ENCODE data around the gene UBE2G2.

Gene UBE2G2

GRCh38 chr21:44767834-44768831, 33.5 kb downstream of the UBE2G2 start:
- DNase-seq (ENCODE audit: insufficient read length, low spot score) (no peak), FAIRE-seq (no peak)
- no peak for TF ChIP-seq SPI1 (IDR thresholded peaks at IDR 0.05; ENCODE audit: low read depth, low read length)
- TF ChIP-seq POU2F2 (IDR thresholded peaks at IDR 0.05; ENCODE audit: low read depth, low read length), result no peak
- TF ChIP-seq PAX5 (IDR thresholded peaks at IDR 0.05; ENCODE audit: insufficient read depth, low read length, severe bottlenecking), result no peak
- no peak for TF ChIP-seq TAF1 (IDR thresholded peaks at IDR 0.05; ENCODE audit: low read depth, low read length)
- TF ChIP-seq POLR2AphosphoS5 (IDR thresholded peaks at IDR 0.05; ENCODE audit: low read depth, low read length), result no peak; the same call in 1 of the 2 replicates
- no peak for TF ChIP-seq POLR2A (IDR thresholded peaks at IDR 0.05; ENCODE audit: low read depth, low read length)

GRCh38 chr21:44766818-44767354, 34.7 kb downstream of the UBE2G2 start:
- FAIRE-seq, result no peak
- no peak for DNase-seq (ENCODE audit: insufficient read length, low spot score)
- TF ChIP-seq SPI1 (IDR thresholded peaks at IDR 0.05; ENCODE audit: low read depth, low read length) (no peak), PAX5 (IDR thresholded peaks at IDR 0.05; ENCODE audit: insufficient read depth, low read length, severe bottlenecking) (no peak), POLR2AphosphoS5 (IDR thresholded peaks at IDR 0.05; ENCODE audit: low read depth, low read length) (no peak), TAF1 (IDR thresholded peaks at IDR 0.05; ENCODE audit: low read depth, low read length) (no peak), POLR2A (IDR thresholded peaks at IDR 0.05; ENCODE audit: low read depth, low read length) (no peak), POU2F2 (IDR thresholded peaks at IDR 0.05; ENCODE audit: low read depth, low read length) (no peak)

- TF ChIP-seq POLR2AphosphoS5 (IDR thresholded peaks at IDR 0.05; ENCODE audit: low read depth, low read length) (no peak), TAF1 (IDR thresholded peaks at IDR 0.05; ENCODE audit: low read depth, low read length) (no peak), PAX5 (IDR thresholded peaks at IDR 0.05; ENCODE audit: insufficient read depth, low read length, severe bottlenecking) (no peak), SPI1 (IDR thresholded peaks at IDR 0.05; ENCODE audit: low read depth, low read length) (no peak), POU2F2 (IDR thresholded peaks at IDR 0.05; ENCODE audit: low read depth, low read length) (no peak), POLR2A (IDR thresholded peaks at IDR 0.05; ENCODE audit: low read depth, low read length) (no peak)
- FAIRE-seq, result no peak
These were observed 35.4 kb downstream of the UBE2G2 start for GRCh38 chr21:44766014-44766817.

GRCh38 chr21:44765231-44766013, 36.2 kb downstream of the UBE2G2 start:
- TF ChIP-seq POLR2AphosphoS5 (IDR thresholded peaks at IDR 0.05; ENCODE audit: low read depth, low read length) (no peak), POLR2A (IDR thresholded peaks at IDR 0.05; ENCODE audit: low read depth, low read length) (no peak), POU2F2 (IDR thresholded peaks at IDR 0.05; ENCODE audit: low read depth, low read length) (no peak), TAF1 (IDR thresholded peaks at IDR 0.05; ENCODE audit: low read depth, low read length) (no peak), PAX5 (IDR thresholded peaks at IDR 0.05; ENCODE audit: insufficient read depth, low read length, severe bottlenecking) (no peak), SPI1 (IDR thresholded peaks at IDR 0.05; ENCODE audit: low read depth, low read length) (no peak)
- FAIRE-seq (no peak), DNase-seq (ENCODE audit: insufficient read length, low spot score) (no peak)

More at GRCh38 chr21:44766014-44766817, 35.4 kb downstream of the UBE2G2 start:
- DNase-seq (ENCODE audit: insufficient read length, low spot score), result no peak

- FAIRE-seq (no peak), DNase-seq (ENCODE audit: insufficient read length, low spot score) (no peak)
- TF ChIP-seq POU2F2 (IDR thresholded peaks at IDR 0.05; ENCODE audit: low read depth, low read length) (no peak), POLR2A (IDR thresholded peaks at IDR 0.05; ENCODE audit: low read depth, low read length) (no peak), POLR2AphosphoS5 (IDR thresholded peaks at IDR 0.05; ENCODE audit: low read depth, low read length) (no peak)
These were observed 37.0 kb downstream of the UBE2G2 start for GRCh38 chr21:44764319-44765230.

- TF ChIP-seq PAX5 (IDR thresholded peaks at IDR 0.05; ENCODE audit: insufficient read depth, low read length, severe bottlenecking) (no peak), POLR2AphosphoS5 (IDR thresholded peaks at IDR 0.05; ENCODE audit: low read depth, low read length) (no peak), SPI1 (IDR thresholded peaks at IDR 0.05; ENCODE audit: low read depth, low read length) (no peak), TAF1 (IDR thresholded peaks at IDR 0.05; ENCODE audit: low read depth, low read length) (no peak), POU2F2 (IDR thresholded peaks at IDR 0.05; ENCODE audit: low read depth, low read length) (no peak), POLR2A (IDR thresholded peaks at IDR 0.05; ENCODE audit: low read depth, low read length) (no peak)
- FAIRE-seq (no peak), DNase-seq (ENCODE audit: insufficient read length, low spot score) (no peak)
These were observed 37.9 kb downstream of the UBE2G2 start for GRCh38 chr21:44763451-44764318.

- DNase-seq (ENCODE audit: insufficient read length, low spot score) (no peak), FAIRE-seq (no peak)
- TF ChIP-seq POLR2A (IDR thresholded peaks at IDR 0.05; ENCODE audit: low read depth, low read length), result no peak
- no peak for TF ChIP-seq TAF1 (IDR thresholded peaks at IDR 0.05; ENCODE audit: low read depth, low read length)
- TF ChIP-seq POLR2AphosphoS5 (IDR thresholded peaks at IDR 0.05; ENCODE audit: low read depth, low read length), result no peak
- TF ChIP-seq SPI1 (IDR thresholded peaks at IDR 0.05; ENCODE audit: low read depth, low read length), result no peak
- no peak for TF ChIP-seq PAX5 (IDR thresholded peaks at IDR 0.05; ENCODE audit: insufficient read depth, low read length, severe bottlenecking)
- TF ChIP-seq POU2F2 (IDR thresholded peaks at IDR 0.05; ENCODE audit: low read depth, low read length), result no peak
These were observed 38.6 kb downstream of the UBE2G2 start for GRCh38 chr21:44763050-44763378.

Measured in GM12891 (cell line).